Body of pancreas (tissue), 4 donors: ENCODE results near the gene SLAIN2. TPM values are rescaled to one million over a fixed set of nuclear protein-coding genes. Genes with fewer than 3 reads are reported as not detected.
"Not testable (repeated sequence)": the region's sequence is repeated elsewhere in the genome, so short reads cannot be mapped to it uniquely, and the experiment has no call there.

Experiments used
- ATAC-seq: fragments of 150-250 bp; one replicate; pipeline ENCODE4 v1.9.1; 2016
- DNase-seq, 4 donors: peaks; one replicate each; pipeline ENCODE4 v3.0.0-alpha.2; 2019
- H3K27ac ChIP-seq, 4 donors: fragments of 200-600 bp; sonication (generic); 1 replicate in 3 of 4; 2 replicates in 1 of 4; pipeline versions ENCODE4 v1.5.1 to v1.6.1; 2016 to 2019; ENCODE audit warnings: mild to moderate bottlenecking in 1 of 4, mixed read lengths in 1 of 4, moderate library complexity in 1 of 4
- H3K27me3 ChIP-seq, 2 donors: fragments of 200-600 bp; sonication (generic); one replicate each; pipeline ENCODE4 v1.6.0; 2016; ENCODE audit warnings: mild to moderate bottlenecking in 1 of 2
- H3K36me3 ChIP-seq, 2 donors: fragments of 200-600 bp; sonication (generic); replicated peaks in 1 of 2; 2 replicates each; pipeline ENCODE4 v1.5.1; 2016; ENCODE audit warnings: low read depth in 2 of 2; ENCODE audit not compliant: insufficient read depth in 1 of 2
- H3K4me1 ChIP-seq: fragments of 200-600 bp; sonication (generic); one replicate; pipeline ENCODE4 v1.6.0; 2016
- H3K4me3 ChIP-seq, 2 donors: fragments of 200-600 bp; sonication (generic); 1 replicate in 1 of 2; 2 replicates in 1 of 2; pipeline ENCODE4 v1.5.1; 2016 to 2019
- H3K9me3 ChIP-seq, 3 donors: fragments of 200-600 bp; sonication (generic); 1 replicate in 2 of 3; 2 replicates in 1 of 3; pipeline ENCODE4 v1.5.1; 2016
- CTCF ChIP-seq, 7 experiments: fragments of 450-650 bp in 4 of 7; fragments of 200-600 bp in 3 of 7; sonication (generic) in 3 of 7; IDR thresholded peaks; one replicate each; pipeline ENCODE4 v1.5.1; 2016 to 2019; ENCODE audit warnings: antibody characterized with exemption in 7 of 7
- POLR2A ChIP-seq, 3 donors: fragments of 450-650 bp; IDR thresholded peaks; one replicate each; pipeline ENCODE4 v1.6.1; 2016; ENCODE audit warnings: antibody characterized with exemption in 3 of 3, mild to moderate bottlenecking in 2 of 3
- WGBS, 2 donors: methylation state at CpG; one replicate each; pipeline ENCODE4 v1.1.5; 2017; 5-methylcytosine and 5-hydroxymethylcytosine counted together
- intact Hi-C: fragments of 100-400 bp; cut with DNase I; formaldehyde crosslinking; loops from one replicate; pipeline ENCODE4 v1.15.1; 2023
- total RNA-seq, 2 donors: library from RNA; depleted of rRNA; stranded (reverse); fragments of >200 nt; gene quantifications; one replicate each; pipeline ENCODE4 v1.1.0, GENCODE V29; 2016

SLAIN2 gene
- total RNA-seq, 2 donors from 2014 or later = 13.2 to 17.1 TPM

GRCh38 chr4:48449151-48449550, 107.8 kb downstream of the SLAIN2 start:
- Histone ChIP-seq H3K4me3 (no peak overlapping the region), H3K9me3 (no peaks in the 10 kb centered on the region), H3K27ac (no peak overlapping the region), H3K36me3 (no peaks in the 10 kb centered on the region), H3K4me1 (no peaks in the 10 kb centered on the region), H3K27me3 (no peaks in the 10 kb centered on the region)
- no peak for ATAC-seq
- no peak for DNase-seq
- no peak for TF ChIP-seq POLR2A (IDR thresholded peaks at IDR 0.05)
- TF ChIP-seq CTCF (IDR thresholded peaks at IDR 0.05) = no peak
- intact Hi-C loops = no loop called here
- WGBS, 2 donors = 78 to 81% methylated on average over 10 of the region's 10 CpGs

GRCh38 chr4:48450740-48451139, 109.4 kb downstream of the SLAIN2 start:
- Histone ChIP-seq H3K4me1 (no peaks in the 10 kb centered on the region), H3K27me3 (no peaks in the 10 kb centered on the region), H3K36me3 (no peaks in the 10 kb centered on the region), H3K9me3 (no peaks in the 10 kb centered on the region), H3K27ac (no peak overlapping the region), H3K4me3 (no peak overlapping the region)
- DNase-seq (no peak), ATAC-seq (no peak)
- 95 to 97% methylated on average over 3 of the region's 3 CpGs for WGBS, 2 donors
- no peak for TF ChIP-seq POLR2A (IDR thresholded peaks at IDR 0.05)
- no peak for TF ChIP-seq CTCF (IDR thresholded peaks at IDR 0.05)
- intact Hi-C loops = no loop called here

GRCh38 chr4:48451656-48452055, 110.3 kb downstream of the SLAIN2 start:
- H3K9me3 ChIP-seq, ATAC-seq, H3K4me3 ChIP-seq, H3K27ac ChIP-seq, H3K27me3 ChIP-seq, H3K4me1 ChIP-seq, DNase-seq, intact Hi-C loops, H3K36me3 ChIP-seq: not testable (repeated sequence)
- WGBS, 2 donors = 65 to 70% methylated on average over 3 of the region's 3 CpGs

- WGBS, 2 donors = 84 to 93% methylated on average over 2 of the region's 2 CpGs
- ATAC-seq (no peak), DNase-seq (no peak)
- Histone ChIP-seq H3K4me1 (no peaks in the 10 kb centered on the region), H3K4me3 (no peak overlapping the region), H3K36me3 (no peaks in the 10 kb centered on the region), H3K9me3 (no peaks in the 10 kb centered on the region), H3K27me3 (no peaks in the 10 kb centered on the region), H3K27ac (no peak overlapping the region)
- TF ChIP-seq POLR2A (IDR thresholded peaks at IDR 0.05) = no peak
- no peak for TF ChIP-seq CTCF (IDR thresholded peaks at IDR 0.05)
- intact Hi-C loops = no loop called here
Observed at GRCh38 chr4:48454591-48454990, 113.3 kb downstream of the SLAIN2 start.

- H3K9me3 ChIP-seq = no peaks in the 10 kb centered on the region
- H3K36me3 ChIP-seq = no peaks in the 10 kb centered on the region
- H3K27ac ChIP-seq = no peak overlapping the region
- intact Hi-C loops = no loop called here
- no peaks in the 10 kb centered on the region for H3K27me3 ChIP-seq
- ATAC-seq = no peak
- no peak overlapping the region for H3K4me3 ChIP-seq
- TF ChIP-seq POLR2A (IDR thresholded peaks at IDR 0.05) = no peak
- no peak for TF ChIP-seq CTCF (IDR thresholded peaks at IDR 0.05)
- no peaks in the 10 kb centered on the region for H3K4me1 ChIP-seq
- DNase-seq = no peak
Observed at GRCh38 chr4:48461000-48461399, 119.7 kb downstream of the SLAIN2 start.
